HFF-Myc (cell line): ENCODE measurements around the gene CRIM1.

Experiments
- DNase-seq: peaks from one replicate; pipeline ENCODE4 v3.0.0-alpha.2; 2011; ENCODE audit warnings: low read depth; ENCODE audit errors: extremely low read depth
- H3K4me3 ChIP-seq: replicated peaks from 2 replicates; pipeline ENCODE4 v1.5.1; 2011; ENCODE audit warnings: low read depth, mild to moderate bottlenecking, control low read depth, low read length
- CTCF ChIP-seq: IDR thresholded peaks from 2 replicates; pipeline ENCODE4 v1.5.1; 2012; ENCODE audit warnings: mild to moderate bottlenecking, low read depth, low read length, control low read depth; ENCODE audit errors: missing control alignments

Gene CRIM1

DNA sequence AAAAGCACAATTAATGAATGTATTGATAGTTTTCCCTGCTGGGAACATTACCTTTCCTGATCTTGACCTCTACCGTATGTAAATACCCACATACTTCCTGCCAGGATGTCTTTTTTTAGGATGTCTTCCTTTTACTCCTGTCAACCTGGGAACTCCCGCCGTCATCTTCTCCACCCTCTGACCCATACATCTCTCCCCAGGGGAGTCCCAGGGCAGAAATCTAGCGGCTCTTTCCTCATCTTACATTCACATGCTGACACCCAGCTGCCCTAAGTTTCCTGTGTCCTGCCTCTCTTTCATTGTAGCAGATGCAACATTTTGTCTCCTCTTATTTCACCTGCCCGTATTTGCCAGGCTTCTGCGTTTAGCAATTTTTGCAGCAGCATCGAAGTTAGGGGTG lies 107.8 kb downstream of the CRIM1 start:
- H3K4me3 ChIP-seq: no peak overlapping the region
- no peak for TF ChIP-seq CTCF
- DNase-seq: no peak

DNA sequence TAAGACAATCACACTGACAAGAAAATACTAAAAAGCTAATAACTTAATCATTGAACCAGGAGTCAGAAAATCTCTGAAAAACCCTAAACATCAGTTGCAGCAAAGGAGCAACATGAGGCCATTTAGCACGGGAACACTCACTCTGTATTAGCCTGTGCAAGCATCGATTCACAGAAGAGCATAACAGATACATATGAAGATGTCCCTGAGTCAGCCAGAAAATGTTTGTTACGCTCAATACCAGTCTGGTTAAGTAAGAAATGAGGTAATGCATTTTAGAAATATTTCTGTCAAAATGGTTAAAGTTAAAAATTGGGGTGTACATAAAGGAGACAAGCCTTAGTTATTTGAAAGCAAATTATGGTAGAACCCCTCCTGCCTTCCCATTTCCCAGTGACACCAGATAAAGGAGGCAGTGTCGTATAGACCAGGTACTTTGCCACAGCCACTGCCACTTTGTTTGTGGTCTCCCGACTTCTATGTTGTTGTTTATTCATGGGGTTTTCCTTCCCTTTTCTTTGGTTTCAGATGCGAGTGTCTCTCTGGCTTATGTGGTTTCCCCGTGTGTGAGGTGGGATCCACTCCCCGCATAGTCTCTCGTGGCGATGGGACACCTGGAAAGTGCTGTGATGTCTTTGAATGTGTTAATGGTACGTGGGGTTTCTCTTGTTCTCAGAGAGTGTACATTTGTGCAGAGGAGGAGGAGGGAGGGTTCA lies 108.6 kb downstream of the CRIM1 start:
- no peak for TF ChIP-seq CTCF

DNA sequence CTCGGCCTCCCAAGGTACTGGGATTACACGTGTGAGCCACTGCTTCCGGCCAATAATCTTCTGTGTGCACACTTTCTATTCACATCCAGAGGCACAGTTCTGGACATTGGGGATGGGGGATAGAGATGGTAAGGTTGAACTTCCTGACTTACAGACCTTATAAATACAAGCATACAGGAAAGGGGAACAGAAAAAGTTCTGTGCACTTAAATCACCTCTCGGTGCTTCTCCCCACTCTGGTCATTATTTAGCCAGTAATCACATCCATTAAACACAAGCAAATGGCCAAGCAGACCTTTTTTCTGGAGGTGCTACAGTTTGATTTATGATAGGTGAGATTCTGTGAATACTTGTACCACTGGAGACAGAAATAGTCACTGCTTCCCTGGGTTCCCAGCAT lies 110.6 kb downstream of the CRIM1 start:
- TF ChIP-seq CTCF: no peak
- no peak overlapping the region for H3K4me3 ChIP-seq
- no peak for DNase-seq

More for the DNA sequence above, 108.6 kb downstream of the CRIM1 start:
- H3K4me3 ChIP-seq: no peak overlapping the region
- DNase-seq: no peak

DNA sequence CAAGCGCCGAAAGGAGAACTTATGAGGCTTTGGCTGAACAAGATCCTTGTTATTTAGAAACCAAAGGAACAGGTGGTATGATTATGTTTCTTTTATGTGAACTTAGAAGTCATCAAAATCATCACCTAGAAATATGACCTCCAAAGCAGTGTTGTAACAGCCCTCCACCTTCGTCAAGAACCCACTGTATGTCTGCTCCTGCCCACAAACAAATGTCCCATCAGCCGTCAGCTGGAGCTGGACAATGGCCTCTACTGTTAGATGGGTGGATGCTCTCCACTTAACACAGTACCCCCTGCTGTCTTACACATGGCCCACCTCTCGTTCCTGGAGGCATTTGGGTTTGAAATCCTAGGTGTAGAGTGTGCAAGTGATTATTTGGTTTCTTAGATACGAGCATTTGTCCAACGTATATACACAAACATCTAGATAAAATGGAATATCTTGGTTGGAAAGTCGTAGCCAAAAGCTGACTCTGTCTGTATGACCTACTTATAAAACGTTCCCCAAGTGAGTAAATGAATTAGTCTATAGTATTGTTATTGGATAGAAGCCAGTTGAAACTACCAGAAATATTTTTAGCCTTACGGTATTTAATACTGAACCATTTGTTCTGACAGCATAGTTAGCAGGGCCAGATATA lies 113.0 kb downstream of the CRIM1 start:
- no peak overlapping the region for H3K4me3 ChIP-seq
- DNase-seq: no peak
- TF ChIP-seq CTCF: no peak

DNA sequence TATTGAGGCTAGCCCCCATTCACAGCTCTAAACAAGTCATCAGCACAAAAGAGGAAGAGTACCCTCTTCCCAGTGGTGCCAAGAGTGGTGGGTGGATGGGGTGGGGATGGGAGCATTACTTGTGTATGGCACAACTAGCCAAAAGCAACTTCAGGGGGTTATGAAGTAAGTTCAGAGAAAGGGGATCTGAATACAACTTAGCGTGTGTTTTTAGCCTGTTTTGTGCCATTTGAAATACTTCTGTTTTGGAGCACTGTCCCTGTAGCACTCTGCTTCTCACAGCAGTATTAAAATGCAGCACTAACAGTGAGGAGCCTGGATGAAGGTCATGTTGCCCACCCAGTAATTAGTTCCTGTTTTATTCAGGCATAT lies 113.5 kb downstream of the CRIM1 start:
- DNase-seq: no peak
- TF ChIP-seq CTCF: no peak
- no peak overlapping the region for H3K4me3 ChIP-seq

- no peak for DNase-seq
- no peak overlapping the region for H3K4me3 ChIP-seq
- TF ChIP-seq CTCF: no peak
Measured at GRCh38 chr2:36469710-36470109, 114.1 kb downstream of the CRIM1 start.
